Frontal cortex (tissue), 4 donors: Measurements from ENCODE around the gene MAP3K4. TPM values are rescaled to one million over a fixed set of nuclear protein-coding genes. Genes with fewer than 3 reads are reported as not detected.
A peak's percentile ranks its signal among the peaks of the same experiment; 100 is the strongest.

Source experiments
- DNase-seq, 2 donors: peaks; one replicate each; pipeline ENCODE4 v3.0.0; 2012; ENCODE audit warnings: low spot score in 2 of 2
- FAIRE-seq: peaks from 2 replicates; lab custom pipeline; 2012; peaks lifted over from hg19 to GRCh38; lab: Jason Lieb, UNC
- total RNA-seq: library from RNA; depleted of rRNA; stranded (reverse); fragments of >200 nt; gene quantifications from one replicate; pipeline ENCODE4 v1.2.3, GENCODE V29; 2014
- donor health status: control.
- donor health status: control.
- donor health status: control.

MAP3K4 gene
- 32.2 TPM for total RNA-seq

- DNase-seq (peak; percentile 74 to 84), FAIRE-seq (no peak)
Observed at GRCh38 chr6:160991406-160992060, at the start of gene MAP3K4. Gene MAP3K4, plus strand, starts transcription at chr6:160991769. Its CDS starts 163 bp downstream, at chr6:160991932.

GRCh38 chr6:160943997-160944396, 47.6 kb upstream of the MAP3K4 start:
- FAIRE-seq (no peak), DNase-seq (no peak)

GRCh38 chr6:160945516-160946177, 45.9 kb upstream of the MAP3K4 start:
- no peak for FAIRE-seq

GRCh38 chr6:160949531-160949930, 42.0 kb upstream of the MAP3K4 start:
- FAIRE-seq: no peak
- DNase-seq: no peak

More at GRCh38 chr6:160945516-160946177, 45.9 kb upstream of the MAP3K4 start:
- DNase-seq: no peak

GRCh38 chr6:160950507-160950906, 41.1 kb upstream of the MAP3K4 start:
- FAIRE-seq (no peak), DNase-seq (no peak)

- FAIRE-seq (no peak), DNase-seq (no peak)
Observed at GRCh38 chr6:160951187-160952030, 40.2 kb upstream of the MAP3K4 start.

- FAIRE-seq (no peak), DNase-seq (no peak)
Observed at GRCh38 chr6:160952633-160953281, 38.8 kb upstream of the MAP3K4 start.

- no peak for DNase-seq
- no peak for FAIRE-seq
Observed at GRCh38 chr6:160955508-160956295, 35.9 kb upstream of the MAP3K4 start.

GRCh38 chr6:160956300-160957035, 35.1 kb upstream of the MAP3K4 start:
- DNase-seq (no peak), FAIRE-seq (no peak)

- no peak for FAIRE-seq
- DNase-seq: no peak
Observed at GRCh38 chr6:160959726-160960435, 31.7 kb upstream of the MAP3K4 start.

GRCh38 chr6:160960839-160961238, 30.7 kb upstream of the MAP3K4 start:
- no peak for FAIRE-seq
- DNase-seq: no peak

GRCh38 chr6:160962835-160963623, 28.5 kb upstream of the MAP3K4 start:
- no peak for DNase-seq
- no peak for FAIRE-seq

- FAIRE-seq: no peak
- no peak for DNase-seq
Observed at GRCh38 chr6:160963651-160964050, 27.9 kb upstream of the MAP3K4 start.

GRCh38 chr6:160965893-160966292, 25.7 kb upstream of the MAP3K4 start:
- no peak for DNase-seq
- no peak for FAIRE-seq

- DNase-seq: no peak
Observed at GRCh38 chr6:160966493-160967229, 24.9 kb upstream of the MAP3K4 start.

GRCh38 chr6:160967351-160967750, 24.2 kb upstream of the MAP3K4 start:
- DNase-seq (no peak), FAIRE-seq (no peak)

More at GRCh38 chr6:160966493-160967229, 24.9 kb upstream of the MAP3K4 start:
- FAIRE-seq: no peak

- DNase-seq: no peak
- FAIRE-seq: no peak
Observed at GRCh38 chr6:160967833-160968232, 23.7 kb upstream of the MAP3K4 start.
